K562 (cell line): Measurements from ENCODE around the gene RREB1. TPM values are rescaled to one million over a fixed set of nuclear protein-coding genes. Genes with fewer than 3 reads are reported as not detected.

Source experiments
- CBFA2T2 ChIP-seq: fragments of 450-650 bp; conservative IDR thresholded peaks from 2 replicates; pipeline ENCODE4 v1.6.1; 2017; ENCODE audit warnings: mild to moderate bottlenecking
- E2F8 ChIP-seq: fragments of 450-650 bp; IDR thresholded peaks from 2 replicates; pipeline ENCODE4 v1.7.1; 2018; ENCODE audit warnings: mild to moderate bottlenecking, low read depth; ENCODE audit not compliant: partially characterized antibody
- ELF2 ChIP-seq: fragments of 250-450 bp; sonication (Bioruptor Pico); IDR thresholded peaks from 2 replicates; pipeline ENCODE4 v1.5.0; 2021; ENCODE audit warnings: mild to moderate bottlenecking
- HLTF ChIP-seq: fragments of 450-650 bp; IDR thresholded peaks from 2 replicates; pipeline ENCODE4 v1.6.1; 2016
- POLR2A ChIP-seq: fragments of 450-650 bp; conservative IDR thresholded peaks from 2 replicates; pipeline ENCODE4 v1.6.1; 2016
- POU5F1 ChIP-seq: fragments of 150-350 bp; IDR thresholded peaks from 2 replicates; pipeline ENCODE4 v1.6.1; 2014; ENCODE audit warnings: borderline replicate concordance, low read length, low read depth, mild to moderate bottlenecking; ENCODE audit not compliant: partially characterized antibody
- PPARD ChIP-seq: fragments of 250-450 bp; sonication (Bioruptor Pico); IDR thresholded peaks from 2 replicates; pipeline ENCODE4 v1.8.0; 2022; ENCODE audit warnings: inconsistent platforms, mild to moderate bottlenecking, moderate library complexity
- PURB ChIP-seq: sonication (generic); formaldehyde crosslinking; IDR thresholded peaks from 2 replicates; pipeline ENCODE4 v1.9.0; 2021; ENCODE audit warnings: low read depth, mild to moderate bottlenecking, missing genetic modification reagents
- SP1 ChIP-seq: sonication (generic); formaldehyde crosslinking; IDR thresholded peaks from 2 replicates; pipeline ENCODE4 v1.8.1; 2022; ENCODE audit warnings: mild to moderate bottlenecking, missing genetic modification reagents
- STAG1 ChIP-seq: sonication (generic); formaldehyde crosslinking; IDR thresholded peaks from 2 replicates; pipeline ENCODE4 v1.5.0; 2020; ENCODE audit warnings: missing genetic modification reagents, borderline replicate concordance
- TAF1 ChIP-seq: IDR thresholded peaks from 2 replicates; pipeline ENCODE4 v1.6.1; 2011; ENCODE audit warnings: mild to moderate bottlenecking, low read length, moderate library complexity; ENCODE audit not compliant: insufficient read depth, control insufficient read depth, severe bottlenecking; ENCODE audit errors: extremely low read depth
- TOE1 ChIP-seq, 2 experiments: fragments of 450-650 bp in 1 of 2; sonication (generic) in 1 of 2; formaldehyde crosslinking in 1 of 2; IDR thresholded peaks; 2 replicates each; pipeline versions ENCODE4 v1.7.1 to v1.8.0; 2016 to 2022; ENCODE audit warnings: borderline replicate concordance in 2 of 2, mild to moderate bottlenecking in 2 of 2, antibody characterized with exemption in 1 of 2, inconsistent platforms in 1 of 2, low read depth in 1 of 2, missing genetic modification reagents in 1 of 2, moderate library complexity in 1 of 2
- TRIM28 ChIP-seq: fragments of 450-650 bp; IDR thresholded peaks from 2 replicates; pipeline ENCODE4 v1.6.1; 2017
- ZFP30 ChIP-seq: fragments of 250-450 bp; sonication (Bioruptor Pico); IDR thresholded peaks from 2 replicates; pipeline ENCODE4 v1.8.0; 2022; ENCODE audit warnings: moderate library complexity, mild to moderate bottlenecking, inconsistent platforms, borderline replicate concordance
- ZFX ChIP-seq: sonication (generic); formaldehyde crosslinking; IDR thresholded peaks from 2 replicates; pipeline ENCODE4 v1.8.0; 2022; ENCODE audit warnings: mild to moderate bottlenecking, missing genetic modification reagents, moderate library complexity
- ZNF239 ChIP-seq: fragments of 250-450 bp; sonication (Bioruptor Pico); IDR thresholded peaks from 2 replicates; pipeline ENCODE4 v1.4.0; 2020; ENCODE audit warnings: mild to moderate bottlenecking
- ZNF431 ChIP-seq: sonication (generic); formaldehyde crosslinking; IDR thresholded peaks from 2 replicates; pipeline ENCODE4 v1.8.0; 2022; ENCODE audit warnings: mild to moderate bottlenecking, missing genetic modification reagents
- ZNF766 ChIP-seq: fragments of 200-800 bp; sonication (Bioruptor generic); conservative IDR thresholded peaks from 2 replicates; pipeline ENCODE4 v1.6.1; 2016; ENCODE audit warnings: missing genetic modification characterization, missing compliant biosample characterization
- polyA plus RNA-seq, 8 experiments: library from polyadenylated mRNA; depleted of rRNA in 4 of 8; stranded (reverse) in 5 of 8; unstranded in 3 of 8; fragments of >200 nt; fragmentation: Nextera tagmentation in 2 of 8; fragmentation: Illumina TruSeq in 1 of 8; extraction: Ambion mirVana in 2 of 8; extraction: Trizol in 1 of 8; gene quantifications; 2 replicates each; pipeline versions ENCODE4 v1.2.1 to v1.2.3, GENCODE V29; 2011 to 2014; ENCODE audit warnings: inconsistent platforms in 1 of 8, missing spikeins in 1 of 8
- total RNA-seq, 7 experiments: library from RNA; depleted of rRNA in 6 of 7; stranded (reverse); fragments of >200 nt in 6 of 7; fragmentation: Illumina TruSeq in 2 of 7; extraction: Trizol in 2 of 7; gene quantifications; 2 replicates each; pipeline versions ENCODE4 v1.2.1 to v1.2.3, GENCODE V29; 2011 to 2021; ENCODE audit warnings: low replicate concordance in 1 of 7
- TF ChIP-seq, protein P1 (sequence below), 2 experiments: fragments of 150-350 bp in 1 of 2; IDR thresholded peaks; 2 replicates each; pipeline ENCODE4 v1.6.1; 2012 to 2016; ENCODE audit warnings: low read depth in 2 of 2, low read length in 2 of 2, mild to moderate bottlenecking in 1 of 2, moderate library complexity in 1 of 2
- TF ChIP-seq, protein P2 (sequence below): fragments of 250-450 bp; sonication (Bioruptor Pico); IDR thresholded peaks from 2 replicates; pipeline ENCODE4 v1.8.0; 2022; ENCODE audit warnings: moderate library complexity, mild to moderate bottlenecking, inconsistent platforms

The RREB1 gene
- total and polyA plus RNA-seq, 9 of the 15 experiments (the other 6 are each of a cell fraction or from before 2014, with no cell fraction given): 3.3 to 64.2 (median 19.3) TPM

- TF ChIP-seq TRIM28 (no peak), ZNF766 (CRISPR knock-in tag) (no peak), POLR2A (peak; percentile 72), TAF1 (peak; percentile 35), HLTF (no peak), ZNF239 (CRISPR knock-in tag) (no peak), TOE1 (IDR thresholded peaks at IDR 0.05; ENCODE audit: borderline replicate concordance) (no peak), TOE1 (CRISPR knock-in tag; IDR thresholded peaks at IDR 0.05; ENCODE audit: borderline replicate concordance, low read depth) (no peak), ZFX (CRISPR knock-in tag) (peak; percentile 77), ELF2 (no peak), CBFA2T2 (no peak), SP1 (peak; percentile 38; the same call in 1 of the 2 replicates), ZFP30 (CRISPR knock-in tag) (no peak), PPARD (CRISPR knock-in tag) (no peak), E2F8 (no peak), PURB (CRISPR knock-in tag) (no peak), STAG1 (no peak), POU5F1 (no peak), ZNF431 (CRISPR knock-in tag) (no peak)
- TF ChIP-seq, protein P1, sequence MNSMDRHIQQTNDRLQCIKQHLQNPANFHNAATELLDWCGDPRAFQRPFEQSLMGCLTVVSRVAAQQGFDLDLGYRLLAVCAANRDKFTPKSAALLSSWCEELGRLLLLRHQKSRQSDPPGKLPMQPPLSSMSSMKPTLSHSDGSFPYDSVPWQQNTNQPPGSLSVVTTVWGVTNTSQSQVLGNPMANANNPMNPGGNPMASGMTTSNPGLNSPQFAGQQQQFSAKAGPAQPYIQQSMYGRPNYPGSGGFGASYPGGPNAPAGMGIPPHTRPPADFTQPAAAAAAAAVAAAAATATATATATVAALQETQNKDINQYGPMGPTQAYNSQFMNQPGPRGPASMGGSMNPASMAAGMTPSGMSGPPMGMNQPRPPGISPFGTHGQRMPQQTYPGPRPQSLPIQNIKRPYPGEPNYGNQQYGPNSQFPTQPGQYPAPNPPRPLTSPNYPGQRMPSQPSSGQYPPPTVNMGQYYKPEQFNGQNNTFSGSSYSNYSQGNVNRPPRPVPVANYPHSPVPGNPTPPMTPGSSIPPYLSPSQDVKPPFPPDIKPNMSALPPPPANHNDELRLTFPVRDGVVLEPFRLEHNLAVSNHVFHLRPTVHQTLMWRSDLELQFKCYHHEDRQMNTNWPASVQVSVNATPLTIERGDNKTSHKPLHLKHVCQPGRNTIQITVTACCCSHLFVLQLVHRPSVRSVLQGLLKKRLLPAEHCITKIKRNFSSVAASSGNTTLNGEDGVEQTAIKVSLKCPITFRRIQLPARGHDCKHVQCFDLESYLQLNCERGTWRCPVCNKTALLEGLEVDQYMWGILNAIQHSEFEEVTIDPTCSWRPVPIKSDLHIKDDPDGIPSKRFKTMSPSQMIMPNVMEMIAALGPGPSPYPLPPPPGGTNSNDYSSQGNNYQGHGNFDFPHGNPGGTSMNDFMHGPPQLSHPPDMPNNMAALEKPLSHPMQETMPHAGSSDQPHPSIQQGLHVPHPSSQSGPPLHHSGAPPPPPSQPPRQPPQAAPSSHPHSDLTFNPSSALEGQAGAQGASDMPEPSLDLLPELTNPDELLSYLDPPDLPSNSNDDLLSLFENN (IDR thresholded peaks at IDR 0.05; ENCODE audit: low read depth in 2 of 2, low read length in 2 of 2): no peak
- TF ChIP-seq, protein P2, sequence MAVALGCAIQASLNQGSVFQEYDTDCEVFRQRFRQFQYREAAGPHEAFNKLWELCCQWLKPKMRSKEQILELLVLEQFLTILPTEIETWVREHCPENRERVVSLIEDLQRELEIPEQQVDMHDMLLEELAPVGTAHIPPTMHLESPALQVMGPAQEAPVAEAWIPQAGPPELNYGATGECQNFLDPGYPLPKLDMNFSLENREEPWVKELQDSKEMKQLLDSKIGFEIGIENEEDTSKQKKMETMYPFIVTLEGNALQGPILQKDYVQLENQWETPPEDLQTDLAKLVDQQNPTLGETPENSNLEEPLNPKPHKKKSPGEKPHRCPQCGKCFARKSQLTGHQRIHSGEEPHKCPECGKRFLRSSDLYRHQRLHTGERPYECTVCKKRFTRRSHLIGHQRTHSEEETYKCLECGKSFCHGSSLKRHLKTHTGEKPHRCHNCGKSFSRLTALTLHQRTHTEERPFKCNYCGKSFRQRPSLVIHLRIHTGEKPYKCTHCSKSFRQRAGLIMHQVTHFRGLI (CRISPR knock-in tag): no peak
Observed at GRCh38 chr6:7261032-7261841, 153.5 kb downstream of the RREB1 start (continued).
